Measurements from ENCODE around the gene ZNF304.

- TF ChIP-seq CTCF (IDR thresholded peaks at IDR 0.05) (no peak), POLR2A (IDR thresholded peaks at IDR 0.05) (no peak), EP300 (IDR thresholded peaks at IDR 0.05) (no peak)
Measured at GRCh38 chr19:57305056-57305455, 46.0 kb upstream of the ZNF304 start.

All from upper lobe of left lung (tissue), 4 donors.